Right atrium auricular region (tissue), 2 donors: ENCODE data around the gene CALM1. TPM values are rescaled to one million over a fixed set of nuclear protein-coding genes. Genes with fewer than 3 reads are reported as not detected.

Source experiments
- DNase-seq: peaks from one replicate; pipeline ENCODE4 v3.0.0-alpha.2; 2019; ENCODE audit warnings: low spot score
- H3K27ac ChIP-seq, 2 donors: fragments of 200-600 bp; sonication (generic); 1 replicate in 1 of 2; 2 replicates in 1 of 2; pipeline ENCODE4 v1.5.1; 2016 to 2019
- H3K27me3 ChIP-seq, 2 donors: fragments of 200-600 bp; sonication (generic); one replicate each; pipeline versions ENCODE4 v1.5.1 to v1.6.0; 2017 to 2019
- H3K36me3 ChIP-seq: fragments of 200-600 bp; sonication (generic); one replicate; pipeline ENCODE4 v1.5.1; 2016
- H3K4me1 ChIP-seq, 2 donors: fragments of 200-600 bp; sonication (generic); one replicate each; pipeline versions ENCODE4 v1.5.1 to v1.6.0; 2017 to 2019
- H3K4me3 ChIP-seq, 2 donors: fragments of 200-600 bp; sonication (generic); 1 replicate in 1 of 2; 2 replicates in 1 of 2; pipeline ENCODE4 v1.5.1; 2017 to 2019; ENCODE audit warnings: mild to moderate bottlenecking in 1 of 2, moderate library complexity in 1 of 2
- H3K9me3 ChIP-seq, 2 donors: fragments of 200-600 bp; sonication (generic); one replicate each; pipeline ENCODE4 v1.5.1; 2019
- total RNA-seq, 2 donors: library from RNA; depleted of rRNA; stranded (reverse); fragments of >200 nt; gene quantifications; one replicate each; pipeline ENCODE4 v1.1.0, GENCODE V29; 2016
- TF ChIP-seq, protein P1 (sequence below), 2 donors: fragments of 200-600 bp; sonication (generic); IDR thresholded peaks; one replicate each; pipeline ENCODE4 v1.5.1; 2019; ENCODE audit warnings: antibody characterized with exemption in 2 of 2

The CALM1 gene
- total RNA-seq, 2 donors from 2014 or later = 409 to 443 TPM

- peaks cover 0 to 12% of the 10 kb centered on the region in 2 donors for H3K9me3 ChIP-seq
- TF ChIP-seq, protein P1, sequence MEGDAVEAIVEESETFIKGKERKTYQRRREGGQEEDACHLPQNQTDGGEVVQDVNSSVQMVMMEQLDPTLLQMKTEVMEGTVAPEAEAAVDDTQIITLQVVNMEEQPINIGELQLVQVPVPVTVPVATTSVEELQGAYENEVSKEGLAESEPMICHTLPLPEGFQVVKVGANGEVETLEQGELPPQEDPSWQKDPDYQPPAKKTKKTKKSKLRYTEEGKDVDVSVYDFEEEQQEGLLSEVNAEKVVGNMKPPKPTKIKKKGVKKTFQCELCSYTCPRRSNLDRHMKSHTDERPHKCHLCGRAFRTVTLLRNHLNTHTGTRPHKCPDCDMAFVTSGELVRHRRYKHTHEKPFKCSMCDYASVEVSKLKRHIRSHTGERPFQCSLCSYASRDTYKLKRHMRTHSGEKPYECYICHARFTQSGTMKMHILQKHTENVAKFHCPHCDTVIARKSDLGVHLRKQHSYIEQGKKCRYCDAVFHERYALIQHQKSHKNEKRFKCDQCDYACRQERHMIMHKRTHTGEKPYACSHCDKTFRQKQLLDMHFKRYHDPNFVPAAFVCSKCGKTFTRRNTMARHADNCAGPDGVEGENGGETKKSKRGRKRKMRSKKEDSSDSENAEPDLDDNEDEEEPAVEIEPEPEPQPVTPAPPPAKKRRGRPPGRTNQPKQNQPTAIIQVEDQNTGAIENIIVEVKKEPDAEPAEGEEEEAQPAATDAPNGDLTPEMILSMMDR (IDR thresholded peaks at IDR 0.05) = no peak
- no peak overlapping the region for H3K4me3 ChIP-seq
- H3K27me3 ChIP-seq = no peaks in the 10 kb centered on the region
- peaks cover 0 to 14% of the 10 kb centered on the region in 2 donors for H3K4me1 ChIP-seq
- H3K36me3 ChIP-seq = no peaks in the 10 kb centered on the region
- H3K27ac ChIP-seq = no peak overlapping the region
- no peak for DNase-seq
These were observed 52.6 kb downstream of the CALM1 start for GRCh38 chr14:90449411-90449810.

GRCh38 chr14:90450151-90450550 is 53.3 kb downstream of the CALM1 start:
- DNase-seq = no peak
- Histone ChIP-seq H3K36me3 (no peaks in the 10 kb centered on the region), H3K4me1 (peaks cover 0 to 18% of the 10 kb centered on the region in 2 donors), H3K4me3 (no peak overlapping the region), H3K27me3 (no peaks in the 10 kb centered on the region), H3K9me3 (peaks cover 0 to 12% of the 10 kb centered on the region in 2 donors), H3K27ac (no peak overlapping the region)
- TF ChIP-seq, protein P1 (IDR thresholded peaks at IDR 0.05) = no peak

- no peak for DNase-seq
- TF ChIP-seq, protein P1 (IDR thresholded peaks at IDR 0.05) = no peak
- peaks cover 0 to 18% of the 10 kb centered on the region in 2 donors for H3K4me1 ChIP-seq
- no peaks in the 10 kb centered on the region for H3K27me3 ChIP-seq
- H3K36me3 ChIP-seq = no peaks in the 10 kb centered on the region
- H3K9me3 ChIP-seq = peaks cover 0 to 12% of the 10 kb centered on the region in 2 donors
- H3K27ac ChIP-seq = no peak overlapping the region
- H3K4me3 ChIP-seq = no peak overlapping the region
These were observed 53.8 kb downstream of the CALM1 start for GRCh38 chr14:90450667-90451066.

DNA sequence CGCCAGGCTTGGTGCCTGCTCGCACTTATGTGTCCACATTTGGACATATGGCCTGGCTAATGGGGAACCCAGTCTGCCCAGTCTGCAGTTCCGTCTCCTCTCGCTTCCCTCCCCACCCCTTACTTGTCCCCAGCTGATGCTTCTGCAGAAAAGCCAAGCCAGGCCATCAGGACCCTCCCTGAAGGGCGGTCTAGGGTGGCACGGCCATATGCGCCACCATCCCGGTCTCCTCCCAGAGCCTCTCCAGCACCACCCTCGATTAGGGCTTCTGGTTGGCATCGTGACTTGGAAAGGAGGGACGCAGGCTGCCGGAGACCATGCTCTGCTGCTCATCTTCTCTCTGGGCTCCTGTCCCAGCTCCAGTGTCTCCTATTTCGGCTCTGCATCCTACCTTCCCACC is 54.6 kb downstream of the CALM1 start:
- no peak overlapping the region for H3K27ac ChIP-seq
- no peaks in the 10 kb centered on the region for H3K36me3 ChIP-seq
- H3K4me3 ChIP-seq = no peak overlapping the region
- no peaks in the 10 kb centered on the region for H3K27me3 ChIP-seq
- peaks cover 0 to 12% of the 10 kb centered on the region in 2 donors for H3K9me3 ChIP-seq
- H3K4me1 ChIP-seq = peaks cover 0 to 18% of the 10 kb centered on the region in 2 donors
- TF ChIP-seq, protein P1 (IDR thresholded peaks at IDR 0.05) = no peak
- DNase-seq = no peak

GRCh38 chr14:90451961-90452360 is 55.1 kb downstream of the CALM1 start:
- H3K4me3 ChIP-seq = no peak overlapping the region
- no peak for DNase-seq
- H3K27ac ChIP-seq = no peak overlapping the region
- no peaks in the 10 kb centered on the region for H3K27me3 ChIP-seq
- H3K36me3 ChIP-seq = no peaks in the 10 kb centered on the region
- H3K9me3 ChIP-seq = peaks cover 0 to 11% of the 10 kb centered on the region in 2 donors
- TF ChIP-seq, protein P1 (IDR thresholded peaks at IDR 0.05) = no peak
- peaks cover 0 to 18% of the 10 kb centered on the region in 2 donors for H3K4me1 ChIP-seq

DNA sequence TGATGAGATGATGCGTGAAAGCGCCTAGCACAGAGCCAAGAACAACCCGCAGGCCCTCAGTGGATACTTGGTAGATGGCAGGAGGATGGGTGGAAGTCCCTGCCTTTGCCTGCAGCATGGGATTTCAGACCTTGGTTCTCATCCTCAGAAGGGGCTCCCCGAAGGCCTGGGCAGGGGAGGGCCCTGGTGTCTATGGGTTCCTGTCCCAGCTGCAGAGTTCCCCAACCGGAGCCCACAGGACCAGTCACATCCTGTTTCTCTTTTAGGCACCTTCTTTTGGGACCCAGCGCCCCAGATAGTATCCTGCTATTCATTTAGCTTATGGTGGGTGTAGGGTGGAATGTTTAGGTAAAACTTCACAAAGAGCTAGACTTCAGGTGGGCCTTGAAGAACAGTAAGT is 55.5 kb downstream of the CALM1 start:
- Histone ChIP-seq H3K9me3 (peaks cover 0 to 7% of the 10 kb centered on the region in 2 donors), H3K27ac (no peak overlapping the region), H3K36me3 (no peaks in the 10 kb centered on the region), H3K4me3 (no peak overlapping the region), H3K4me1 (peaks cover 0 to 18% of the 10 kb centered on the region in 2 donors), H3K27me3 (no peaks in the 10 kb centered on the region)
- TF ChIP-seq, protein P1 (IDR thresholded peaks at IDR 0.05) = no peak
- DNase-seq = no peak
